CD4-positive, alpha-beta T cell treated with Interleukin-4 for 4 hours (primary cell): ENCODE data around the gene DDR1.

Experiments used
- DNase-seq: peaks from one replicate; pipeline ENCODE4 v3.0.0-alpha.2; 2020

Gene DDR1

DNA sequence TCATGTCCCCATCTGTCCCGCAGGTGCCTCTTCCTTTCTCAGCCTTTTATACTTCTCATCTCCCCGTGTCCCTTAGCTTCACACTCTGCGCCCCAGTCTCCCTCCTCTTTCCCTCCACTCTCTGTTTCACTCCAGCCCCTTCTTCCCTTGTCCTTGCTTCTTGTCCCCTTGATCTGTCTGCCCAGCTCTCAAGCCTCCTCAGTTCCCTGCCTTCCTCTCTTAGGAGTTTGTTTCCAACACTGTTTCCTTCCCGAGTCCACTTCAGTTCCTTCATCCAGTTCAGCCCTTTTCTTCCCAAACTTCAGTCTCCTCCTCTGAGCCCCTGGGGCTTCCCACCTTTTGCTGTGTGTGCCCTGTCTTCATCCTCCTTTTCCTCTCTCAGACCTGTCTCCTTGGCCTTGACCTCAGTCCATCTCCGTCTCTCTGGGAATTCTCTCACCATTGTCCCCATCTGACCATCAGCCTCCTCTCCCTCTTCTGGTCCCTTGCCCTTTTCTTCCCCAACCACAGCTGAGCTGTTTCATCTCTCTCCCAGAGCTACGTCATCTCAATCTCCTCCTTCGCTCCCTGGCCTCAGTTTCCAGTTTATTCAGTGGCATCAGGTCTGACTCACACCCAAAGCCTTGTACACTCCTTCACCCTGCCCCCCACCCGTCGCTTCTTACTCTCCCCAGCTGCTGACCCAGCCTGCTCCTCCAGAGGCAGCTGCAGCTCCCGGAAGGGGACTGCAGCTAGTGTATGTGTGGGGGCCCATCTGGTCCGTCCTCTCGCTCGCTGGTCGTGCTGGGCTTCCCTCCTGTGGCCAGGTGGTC is 2.7 kb upstream of the DDR1 start:
- DNase-seq = no peak

DNA sequence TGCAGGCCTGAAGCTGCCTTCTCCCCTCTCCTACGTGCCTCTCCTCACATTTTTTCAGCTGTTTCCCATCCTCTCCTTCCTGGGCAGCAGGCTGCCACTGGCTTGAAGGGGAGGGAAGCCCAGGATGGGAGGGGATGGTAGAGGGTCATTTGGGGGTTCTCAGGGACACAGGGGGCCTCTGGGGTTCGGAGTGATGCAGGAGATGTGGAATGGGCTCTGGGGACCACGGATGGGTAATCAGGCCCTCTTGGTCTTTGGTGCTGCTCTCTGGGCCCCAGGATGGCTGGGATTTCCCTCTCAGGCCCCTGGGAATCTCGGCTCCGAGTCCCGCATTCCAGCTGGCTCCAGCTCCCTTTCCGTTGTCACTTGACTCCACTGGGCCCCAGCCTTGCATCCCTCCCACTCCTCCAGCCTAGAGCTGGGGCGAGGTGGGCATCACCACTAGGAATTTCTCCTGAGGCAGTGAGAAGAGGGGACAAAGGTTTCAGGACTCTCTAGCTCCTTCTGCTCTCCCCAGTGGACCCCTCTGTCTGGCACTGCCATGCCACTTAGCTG is 2.0 kb upstream of the DDR1 start:
- no peak for DNase-seq

DNA sequence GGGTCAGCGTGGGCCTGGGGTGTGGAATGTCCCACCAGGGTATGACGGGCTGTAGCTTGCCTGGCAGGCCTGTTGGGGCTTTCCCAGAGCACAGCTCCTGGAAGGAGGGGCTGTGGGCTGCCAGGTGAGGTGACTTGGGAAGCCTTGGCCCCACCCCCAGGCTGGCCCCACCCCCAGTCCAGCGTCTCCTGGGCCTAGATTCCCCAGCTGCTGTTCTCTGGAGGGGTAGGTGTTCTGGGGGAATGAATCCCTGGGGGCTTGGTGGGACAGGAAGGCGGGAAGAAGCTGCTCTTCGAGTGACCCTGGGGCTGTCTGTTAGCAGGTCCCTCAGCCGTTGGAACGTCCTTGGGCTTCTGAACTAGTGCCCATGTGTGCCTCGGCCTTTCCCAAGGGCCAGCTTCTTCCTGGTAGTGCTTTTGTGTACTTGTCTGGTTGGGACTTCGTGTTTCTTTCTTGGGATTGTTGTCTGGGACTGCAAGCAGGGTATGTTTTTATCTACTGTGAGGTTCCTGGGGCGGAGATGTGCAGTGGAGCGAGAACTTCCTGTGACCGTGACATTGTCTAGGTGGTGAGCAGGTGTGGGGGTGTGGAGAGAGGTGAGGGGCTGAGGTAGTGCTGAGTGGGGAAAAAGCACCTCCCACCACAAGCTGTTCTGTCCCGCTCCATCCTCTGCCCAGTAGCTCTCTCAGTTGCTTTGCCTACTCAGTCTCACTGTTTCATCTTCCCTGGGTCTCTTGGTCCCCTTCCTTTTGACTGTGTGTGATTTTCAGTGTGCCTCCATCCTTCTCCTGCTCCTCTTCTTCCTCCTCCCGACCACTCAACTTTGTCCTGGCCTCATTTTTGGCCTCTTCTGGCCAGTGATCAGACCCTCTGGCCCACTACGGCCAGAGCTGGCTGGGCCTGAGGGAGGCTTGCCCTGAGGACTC is 1.3 kb upstream of the DDR1 start:
- no peak for DNase-seq

DNA sequence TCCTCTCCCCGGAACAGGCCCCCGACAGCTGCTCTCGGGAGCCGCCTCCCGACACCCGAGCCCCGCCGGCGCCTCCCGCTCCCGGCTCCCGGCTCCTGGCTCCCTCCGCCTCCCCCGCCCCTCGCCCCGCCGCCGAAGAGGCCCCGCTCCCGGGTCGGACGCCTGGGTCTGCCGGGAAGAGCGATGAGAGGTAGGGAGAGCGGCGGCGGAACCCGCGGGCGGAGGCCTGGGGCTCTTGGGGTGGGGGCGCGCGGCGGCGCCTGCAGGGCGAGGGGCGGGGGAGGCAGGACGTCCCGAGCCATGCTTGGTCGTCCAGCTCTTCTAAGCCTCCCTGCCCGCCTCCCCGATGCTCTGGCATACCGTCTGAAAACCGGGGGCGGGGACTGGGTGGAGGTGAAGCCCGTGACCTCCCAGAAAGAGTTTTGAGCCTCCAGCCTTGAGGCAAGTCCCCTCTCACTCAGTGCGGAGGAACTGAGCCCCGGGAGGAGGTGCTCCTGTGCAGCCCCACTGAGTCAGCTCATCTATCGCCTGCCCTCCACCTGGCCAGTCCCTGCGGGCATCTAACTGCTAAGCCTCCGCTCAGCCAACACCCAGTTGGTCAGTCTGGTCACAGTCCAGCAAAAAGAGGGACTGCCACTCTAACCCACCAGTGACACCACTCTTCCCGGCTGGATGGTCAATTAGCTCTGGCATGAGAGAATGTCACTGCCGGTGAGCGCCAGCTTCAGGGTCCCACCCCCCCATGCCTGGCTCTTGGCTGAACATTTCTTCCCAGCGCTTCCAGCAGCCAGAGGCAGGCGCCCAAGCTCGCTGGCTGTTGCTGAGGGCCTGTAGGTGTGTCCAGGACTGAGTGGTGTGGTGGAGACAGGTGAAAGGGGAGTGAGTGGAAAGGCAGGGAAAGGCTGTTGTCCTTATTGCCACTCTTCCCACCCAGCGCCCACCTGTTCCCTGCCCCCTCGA is 482 bp downstream of the DDR1 start:
- peak; percentile 24 for DNase-seq

DNA sequence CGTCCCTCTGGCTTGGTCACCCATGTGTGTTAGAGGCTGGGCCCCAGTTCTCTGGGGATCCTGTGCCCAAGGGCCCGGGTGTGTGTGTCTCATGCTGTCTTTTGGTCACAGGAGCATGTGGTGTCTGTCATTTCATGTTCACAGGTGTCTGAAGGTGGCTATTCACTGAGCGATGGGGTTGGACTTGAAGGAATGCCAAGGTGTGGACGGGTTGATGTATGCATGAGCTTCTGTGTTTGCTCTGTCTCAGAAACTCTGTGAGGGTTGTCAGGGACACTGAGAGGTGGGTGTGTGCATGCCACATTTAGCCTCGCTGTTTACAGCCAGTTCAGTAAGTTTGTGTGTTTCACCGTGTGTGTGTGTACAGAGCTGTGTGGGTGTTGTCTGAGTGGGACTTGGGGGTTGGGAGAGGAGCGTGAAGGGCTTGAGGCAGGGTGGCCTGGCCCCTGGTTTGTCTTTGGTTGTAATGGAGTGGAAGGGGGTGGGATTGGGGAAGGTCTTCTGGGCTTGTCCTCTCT is 1.2 kb downstream of the DDR1 start:
- DNase-seq = no peak

DNA sequence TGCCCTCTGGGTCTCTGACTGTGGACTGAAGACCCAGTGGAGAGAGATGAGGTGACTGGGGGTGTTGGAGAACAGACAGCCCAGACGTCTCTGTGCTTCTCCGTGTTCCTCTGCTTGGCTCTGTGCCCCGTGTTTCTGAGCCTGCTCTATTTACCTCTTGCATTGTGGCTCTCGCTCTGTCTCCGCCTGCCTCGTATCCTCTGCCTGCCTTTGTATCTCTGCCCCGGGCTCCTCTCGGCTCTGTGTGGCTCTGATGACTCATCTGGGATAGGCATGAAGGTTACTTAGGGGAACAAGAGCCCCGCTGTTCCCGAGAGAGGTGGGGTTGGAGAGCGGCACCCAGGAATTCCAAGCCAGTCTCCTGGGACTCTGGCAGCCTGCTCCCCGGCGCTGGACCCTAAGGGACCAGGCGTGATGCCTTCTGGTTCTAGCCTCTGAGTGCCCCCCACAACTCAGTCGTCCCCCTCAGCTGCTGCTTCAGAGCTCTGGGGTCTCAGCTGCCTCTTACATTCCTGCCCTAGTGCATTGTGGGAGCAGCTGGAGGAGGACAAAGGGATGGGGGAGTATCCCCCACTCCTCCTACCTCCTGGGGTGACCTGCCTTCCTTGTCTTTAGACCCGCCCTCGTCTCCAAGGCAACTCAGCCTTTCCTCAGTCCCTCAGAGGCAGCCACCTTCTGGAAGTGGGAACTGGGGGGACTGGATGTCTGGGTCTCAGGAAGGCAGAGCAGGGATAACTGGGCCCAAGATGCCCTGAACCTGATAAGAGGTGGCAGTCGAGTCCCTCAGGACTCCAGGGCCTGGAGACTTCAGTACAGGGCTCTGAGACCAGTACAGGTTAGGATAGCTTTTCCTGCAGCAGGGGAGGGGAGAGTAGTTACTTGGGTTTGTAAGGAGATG is 1.9 kb downstream of the DDR1 start:
- DNase-seq = no peak

DNA sequence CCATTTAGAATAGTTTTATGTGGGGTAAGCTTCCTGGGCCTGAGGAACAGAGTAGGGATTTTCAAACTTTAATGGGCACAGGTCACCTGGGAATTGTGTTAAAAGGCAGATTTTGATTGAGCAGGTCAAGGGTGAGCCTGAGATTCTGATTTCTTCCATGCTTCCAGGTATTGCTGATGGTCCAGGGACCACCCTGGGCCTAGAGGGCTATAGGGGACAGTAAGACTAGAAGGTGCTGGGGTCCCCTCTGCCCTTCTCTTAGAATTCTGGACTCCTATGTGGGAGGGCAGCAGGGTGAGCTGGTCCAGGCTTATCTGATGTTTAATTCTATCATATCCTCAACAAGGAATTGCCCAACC is 2.6 kb downstream of the DDR1 start:
- no peak for DNase-seq

DNA sequence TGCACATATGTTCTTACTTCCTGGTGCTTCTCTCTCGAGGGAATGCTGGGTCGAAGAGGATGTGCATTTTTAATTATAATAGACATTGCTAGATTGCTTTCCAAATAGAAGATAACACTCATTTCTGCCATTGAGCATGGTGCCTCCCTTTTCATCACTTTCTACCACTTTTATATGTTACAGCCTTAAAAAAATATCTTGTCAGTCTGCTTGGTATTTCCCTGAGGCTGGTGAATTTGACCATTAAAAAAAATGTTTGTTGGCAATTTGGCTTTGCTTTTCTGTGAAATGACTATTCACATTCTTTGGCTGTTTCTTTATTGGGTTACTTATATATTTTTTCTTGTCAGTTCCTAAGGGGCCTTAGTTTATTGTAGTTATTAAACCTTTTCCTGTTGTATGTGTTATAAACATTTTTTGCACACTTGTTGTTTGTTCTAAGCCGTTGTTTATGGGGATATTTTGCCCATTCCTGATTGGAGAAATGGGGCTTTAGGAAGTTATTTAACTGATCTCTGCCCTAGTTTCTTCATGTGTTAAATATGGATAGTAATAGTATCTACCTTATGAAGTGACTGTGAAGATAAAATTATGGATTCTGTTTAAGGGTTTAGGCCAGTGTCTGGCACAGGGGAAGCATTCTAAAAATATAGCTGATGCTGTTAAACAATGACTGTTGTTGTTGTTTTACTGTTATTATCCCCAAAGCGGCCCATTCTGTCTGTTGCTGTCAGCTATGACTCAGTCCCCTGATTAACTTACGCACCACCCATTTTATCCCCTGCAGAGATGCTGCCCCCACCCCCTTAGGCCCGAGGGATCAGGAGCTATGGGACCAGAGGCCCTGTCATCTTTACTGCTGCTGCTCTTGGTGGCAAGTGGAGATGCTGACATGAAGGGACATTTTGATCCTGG is 3.8 kb downstream of the DDR1 start:
- DNase-seq = no peak

DNA sequence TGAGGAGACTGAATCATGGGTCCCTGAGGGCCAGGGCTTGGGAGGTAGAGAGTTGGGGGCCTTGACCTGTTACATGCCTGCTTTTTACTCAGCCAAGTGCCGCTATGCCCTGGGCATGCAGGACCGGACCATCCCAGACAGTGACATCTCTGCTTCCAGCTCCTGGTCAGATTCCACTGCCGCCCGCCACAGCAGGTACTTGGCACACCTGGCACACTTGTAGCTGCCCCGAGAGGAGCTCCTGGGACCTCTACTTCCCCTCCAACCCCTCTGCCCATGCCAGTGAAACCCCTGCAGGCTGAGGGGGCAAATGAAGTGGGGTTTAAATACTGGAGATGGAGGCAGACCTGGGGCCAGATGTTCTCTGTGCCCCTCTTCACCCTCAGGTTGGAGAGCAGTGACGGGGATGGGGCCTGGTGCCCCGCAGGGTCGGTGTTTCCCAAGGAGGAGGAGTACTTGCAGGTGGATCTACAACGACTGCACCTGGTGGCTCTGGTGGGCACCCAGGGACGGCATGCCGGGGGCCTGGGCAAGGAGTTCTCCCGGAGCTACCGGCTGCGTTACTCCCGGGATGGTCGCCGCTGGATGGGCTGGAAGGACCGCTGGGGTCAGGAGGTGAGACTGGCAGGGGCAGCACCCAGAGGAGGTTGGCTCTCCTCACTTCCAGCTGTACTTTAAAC is 4.6 kb downstream of the DDR1 start:
- no peak for DNase-seq

DNA sequence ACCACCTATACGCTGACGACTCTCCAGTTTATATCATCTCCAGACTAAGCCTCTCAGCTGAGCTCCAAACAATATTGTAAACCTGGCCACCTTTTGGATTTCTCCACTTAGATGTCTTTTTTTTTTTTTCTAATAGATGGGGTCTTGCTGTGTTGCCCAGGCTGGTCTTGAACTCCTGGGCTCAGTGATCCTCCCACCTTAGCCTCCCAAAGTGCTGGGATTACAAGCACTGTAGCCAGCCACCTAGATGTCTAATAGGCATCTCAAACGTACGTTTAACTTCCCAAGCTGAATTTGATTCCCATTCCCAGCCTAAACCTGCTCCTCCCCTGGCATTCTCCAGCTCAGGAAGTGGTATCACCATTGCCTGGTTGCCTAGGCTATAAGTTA is 5.2 kb downstream of the DDR1 start:
- DNase-seq = no peak

DNA sequence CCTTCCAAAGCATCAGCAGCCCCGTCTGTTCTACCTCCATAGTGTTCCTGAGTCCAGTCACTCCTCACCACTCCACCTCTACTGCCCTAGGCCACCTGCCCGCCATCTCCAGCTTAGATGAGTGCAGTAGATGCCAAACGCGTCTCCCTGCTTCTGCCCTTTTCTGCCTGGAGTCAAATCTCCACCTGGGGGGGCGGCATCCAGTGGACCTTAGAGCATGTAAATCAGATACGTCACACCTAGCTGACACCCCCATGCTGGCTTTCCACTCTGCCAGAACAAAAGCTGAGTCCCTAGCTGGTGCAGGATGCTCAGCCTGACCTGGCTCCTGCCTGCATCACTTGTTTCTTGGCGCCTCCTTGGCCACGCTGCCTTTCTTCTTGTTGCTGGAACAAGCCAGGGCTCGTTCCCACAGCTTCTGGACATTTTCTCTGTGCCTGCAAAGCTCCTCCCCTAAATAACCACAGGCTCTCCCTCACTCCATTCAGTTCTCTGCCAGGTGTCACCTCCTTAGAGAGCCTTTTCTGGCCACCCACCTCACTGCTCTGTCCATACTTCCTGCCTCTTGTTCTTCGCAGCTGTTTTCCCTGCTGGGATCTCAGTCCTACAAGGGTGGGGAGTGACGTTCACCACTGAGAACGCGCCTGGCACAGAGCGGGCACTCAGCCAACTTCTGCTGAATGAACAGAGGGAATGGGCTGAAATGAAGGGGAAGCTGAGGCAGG is 5.8 kb downstream of the DDR1 start:
- no peak for DNase-seq

DNA sequence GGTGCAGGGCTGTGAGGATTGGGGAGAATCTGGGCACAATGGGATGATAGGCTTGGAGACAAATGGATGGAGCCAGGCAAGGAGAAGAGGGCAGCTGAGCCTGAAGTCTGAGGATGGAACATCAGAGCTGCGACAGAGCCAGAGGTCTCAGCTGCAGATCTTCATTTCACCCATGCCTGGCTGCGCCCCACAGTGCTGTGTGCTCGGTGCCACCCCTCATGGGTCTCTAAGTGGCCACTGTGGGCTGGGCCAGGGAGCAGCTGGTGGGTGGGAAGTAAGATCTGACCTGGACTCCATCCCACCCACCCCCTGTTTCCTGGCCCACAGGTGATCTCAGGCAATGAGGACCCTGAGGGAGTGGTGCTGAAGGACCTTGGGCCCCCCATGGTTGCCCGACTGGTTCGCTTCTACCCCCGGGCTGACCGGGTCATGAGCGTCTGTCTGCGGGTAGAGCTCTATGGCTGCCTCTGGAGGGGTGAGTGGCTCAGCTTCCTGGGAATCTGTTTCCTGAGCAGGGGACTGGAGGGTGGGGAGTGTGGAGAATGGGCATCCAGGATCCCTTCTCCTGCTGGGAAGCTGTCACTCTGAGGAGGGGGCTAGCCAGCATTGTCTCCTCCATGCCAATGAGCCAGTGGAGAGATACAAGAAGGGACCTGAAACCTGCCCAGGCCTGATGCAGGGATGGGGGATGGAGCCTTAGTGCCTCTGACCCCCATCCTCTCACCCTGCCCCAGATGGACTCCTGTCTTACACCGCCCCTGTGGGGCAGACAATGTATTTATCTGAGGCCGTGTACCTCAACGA is 6.5 kb downstream of the DDR1 start:
- DNase-seq = no peak

DNA sequence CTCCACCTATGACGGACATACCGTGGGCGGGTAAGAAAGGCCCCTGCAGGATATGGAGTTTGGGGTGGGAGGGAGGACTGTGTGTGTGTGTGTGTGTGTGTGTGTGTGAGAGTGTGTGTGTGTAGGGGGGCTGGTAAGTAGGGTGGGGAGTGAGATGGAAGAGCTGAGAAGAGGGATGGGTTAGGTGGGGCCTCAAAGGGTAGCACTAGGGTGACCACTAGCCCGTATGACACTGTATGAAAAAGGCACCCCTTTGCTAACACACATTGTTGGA is 7.1 kb downstream of the DDR1 start:
- DNase-seq = no peak

DNA sequence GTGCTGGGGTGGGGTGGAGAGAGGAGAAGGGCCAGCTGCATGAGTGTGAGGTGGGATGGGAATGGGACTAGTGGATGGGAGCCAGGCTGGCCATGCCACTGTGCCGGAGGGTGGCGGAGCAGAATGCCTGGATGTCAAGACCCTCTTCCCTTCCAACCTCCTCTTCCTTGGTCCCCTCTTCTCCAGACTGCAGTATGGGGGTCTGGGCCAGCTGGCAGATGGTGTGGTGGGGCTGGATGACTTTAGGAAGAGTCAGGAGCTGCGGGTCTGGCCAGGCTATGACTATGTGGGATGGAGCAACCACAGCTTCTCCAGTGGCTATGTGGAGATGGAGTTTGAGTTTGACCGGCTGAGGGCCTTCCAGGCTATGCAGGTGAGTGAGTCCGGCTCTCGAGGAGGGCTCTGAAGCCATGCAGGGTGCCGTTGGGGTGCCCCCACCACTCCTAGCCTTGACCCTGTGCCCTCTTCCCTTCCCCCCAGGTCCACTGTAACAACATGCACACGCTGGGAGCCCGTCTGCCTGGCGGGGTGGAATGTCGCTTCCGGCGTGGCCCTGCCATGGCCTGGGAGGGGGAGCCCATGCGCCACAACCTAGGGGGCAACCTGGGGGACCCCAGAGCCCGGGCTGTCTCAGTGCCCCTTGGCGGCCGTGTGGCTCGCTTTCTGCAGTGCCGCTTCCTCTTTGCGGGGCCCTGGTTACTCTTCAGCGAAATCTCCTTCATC is 7.7 kb downstream of the DDR1 start:
- no peak for DNase-seq

DNA sequence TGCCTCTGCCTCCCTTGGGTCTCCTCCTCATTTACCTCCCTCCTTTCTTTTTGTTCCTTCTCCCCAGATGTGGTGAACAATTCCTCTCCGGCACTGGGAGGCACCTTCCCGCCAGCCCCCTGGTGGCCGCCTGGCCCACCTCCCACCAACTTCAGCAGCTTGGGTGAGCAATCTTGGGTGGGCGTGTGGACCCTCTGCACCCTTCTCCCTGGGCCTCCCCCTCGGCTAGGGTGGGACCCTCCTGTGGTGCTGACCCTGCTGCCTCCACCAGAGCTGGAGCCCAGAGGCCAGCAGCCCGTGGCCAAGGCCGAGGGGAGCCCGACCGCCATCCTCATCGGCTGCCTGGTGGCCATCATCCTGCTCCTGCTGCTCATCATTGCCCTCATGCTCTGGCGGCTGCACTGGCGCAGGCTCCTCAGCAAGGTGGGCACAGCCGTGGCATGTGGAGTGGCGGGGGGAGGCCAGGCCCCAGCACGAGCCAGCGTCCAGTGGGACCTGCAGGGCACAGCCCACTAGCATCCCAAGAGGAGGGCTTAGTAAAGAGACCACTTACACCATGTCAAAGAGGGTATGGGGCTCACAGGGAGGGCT is 8.8 kb downstream of the DDR1 start:
- no peak for DNase-seq

DNA sequence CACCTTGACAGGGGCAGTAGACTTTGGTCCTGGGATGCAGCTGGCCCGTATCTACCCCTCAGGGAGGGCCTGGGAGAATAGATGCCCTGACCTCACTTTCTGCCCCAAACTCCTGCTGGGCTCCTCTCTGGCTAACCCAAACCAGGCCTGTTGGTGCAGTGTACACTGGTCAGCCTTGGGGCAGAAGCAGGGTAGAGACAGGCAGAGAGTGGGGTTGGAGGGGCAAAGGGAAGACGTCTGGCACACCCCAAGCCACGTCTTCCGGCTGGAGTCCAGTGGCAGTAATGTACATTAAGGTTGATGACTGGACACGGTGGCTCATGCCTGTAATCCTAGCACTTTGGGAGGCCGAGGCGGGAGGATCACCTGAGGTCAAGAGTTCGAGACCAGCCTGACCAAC is 9.3 kb downstream of the DDR1 start:
- DNase-seq = no peak

DNA sequence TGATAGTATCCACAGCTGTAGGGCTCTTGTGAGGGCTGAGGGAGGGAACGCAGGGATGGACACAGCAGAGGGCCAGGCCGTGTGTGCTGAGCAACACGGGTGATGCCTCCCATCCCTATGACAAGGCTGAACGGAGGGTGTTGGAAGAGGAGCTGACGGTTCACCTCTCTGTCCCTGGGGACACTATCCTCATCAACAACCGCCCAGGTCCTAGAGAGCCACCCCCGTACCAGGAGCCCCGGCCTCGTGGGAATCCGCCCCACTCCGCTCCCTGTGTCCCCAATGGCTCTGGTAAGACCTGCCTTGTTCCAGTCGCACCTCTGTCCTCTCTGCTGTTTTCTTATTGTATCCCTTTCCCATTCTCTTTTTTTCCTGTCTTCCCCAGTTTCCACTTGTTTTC is 10.1 kb downstream of the DDR1 start:
- no peak for DNase-seq
